NCI-H2107 treated with DMSO at 0.1 percent for 48 hours (cell line): Measurements from ENCODE around the gene SKI.
"Not testable (repeated sequence)": the region's sequence is repeated elsewhere in the genome, so short reads cannot be mapped to it uniquely, and the experiment has no call there.

ENCODE experiments used
- DNase-seq: peaks from one replicate; lab custom pipeline; 2025; ENCODE audit not compliant: unreplicated experiment; lab: John Stamatoyannopoulos, UW

Gene SKI

GRCh38 chr1:2290595-2291510 is 62.7 kb downstream of the SKI start:
- DNase-seq = no peak

- no peak for DNase-seq
These were observed 63.5 kb downstream of the SKI start for GRCh38 chr1:2291577-2291976.

GRCh38 chr1:2292725-2293450 is 64.8 kb downstream of the SKI start:
- DNase-seq = no peak

- no peak for DNase-seq
These were observed 66.1 kb downstream of the SKI start for GRCh38 chr1:2294033-2294724.

GRCh38 chr1:2294725-2295078 is 66.6 kb downstream of the SKI start:
- DNase-seq = no peak

- DNase-seq = no peak
These were observed 67.4 kb downstream of the SKI start for GRCh38 chr1:2295526-2295925.

GRCh38 chr1:2296211-2296610 is 68.1 kb downstream of the SKI start:
- DNase-seq = not testable (repeated sequence)

GRCh38 chr1:2296614-2297013 is 68.5 kb downstream of the SKI start:
- DNase-seq = no peak

- DNase-seq = no peak
These were observed 69.3 kb downstream of the SKI start for GRCh38 chr1:2297246-2298011.

GRCh38 chr1:2298685-2299084 is 70.6 kb downstream of the SKI start:
- DNase-seq = no peak

GRCh38 chr1:2299131-2299627 is 71.1 kb downstream of the SKI start:
- DNase-seq = no peak

- DNase-seq = no peak
These were observed 72.1 kb downstream of the SKI start for GRCh38 chr1:2300004-2300771.

- DNase-seq = no peak
These were observed 72.9 kb downstream of the SKI start for GRCh38 chr1:2300851-2301606.

GRCh38 chr1:2301607-2302291 is 73.6 kb downstream of the SKI start:
- DNase-seq = no peak

- no peak for DNase-seq
These were observed 74.3 kb downstream of the SKI start for GRCh38 chr1:2302292-2302925.

- DNase-seq = no peak
These were observed 75.1 kb downstream of the SKI start for GRCh38 chr1:2303016-2303775.

GRCh38 chr1:2303781-2304180 is 75.7 kb downstream of the SKI start:
- no peak for DNase-seq

- no peak for DNase-seq
These were observed 76.2 kb downstream of the SKI start for GRCh38 chr1:2304282-2304681.
